GM23248 (cell line): Measurements from ENCODE around the gene ACOT13.

Experiments
- EZH2 ChIP-seq: fragments of 200-600 bp; sonication (generic); IDR thresholded peaks from 2 replicates; pipeline ENCODE4 v1.6.1; 2018; ENCODE audit warnings: antibody characterized with exemption, mild to moderate bottlenecking; ENCODE audit not compliant: insufficient read depth, poor library complexity, severe bottlenecking
- EZH2phosphoT487 ChIP-seq: fragments of 200-600 bp; sonication (generic); IDR thresholded peaks from 2 replicates; pipeline ENCODE4 v1.6.1; 2018; ENCODE audit warnings: antibody characterized with exemption, moderate library complexity, mild to moderate bottlenecking, low read depth; ENCODE audit not compliant: insufficient read depth

GRCh38 chr6:24672620-24673182, 5.8 kb downstream of the ACOT13 start:
- TF ChIP-seq EZH2phosphoT487 (no peak), EZH2 (no peak)
